Mesothelial cell of epicardium (in vitro differentiated cells): ENCODE results near the gene RBM27. TPM values are rescaled to one million over a fixed set of nuclear protein-coding genes. Genes with fewer than 3 reads are reported as not detected.

Experiments
- DNase-seq, 2 experiments: peaks; one replicate each; pipeline ENCODE4 v3.0.0; 2021; ENCODE audit warnings: low spot score in 2 of 2; ENCODE audit not compliant: unreplicated experiment in 2 of 2
- H3K27ac Mint-ChIP-seq: 2 replicates; pipeline ENCODE4 v1.8.0; 2021; ENCODE audit warnings: mixed read lengths
- H3K27me3 Mint-ChIP-seq: 2 replicates; pipeline ENCODE4 v1.8.0; 2021; ENCODE audit warnings: low read depth, mixed read lengths
- H3K36me3 Mint-ChIP-seq: 2 replicates; pipeline ENCODE4 v1.8.0; 2021; ENCODE audit warnings: mixed read lengths
- H3K4me1 Mint-ChIP-seq: 2 replicates; pipeline ENCODE4 v1.8.0; 2021; ENCODE audit warnings: mixed read lengths
- H3K4me3 Mint-ChIP-seq: 2 replicates; pipeline ENCODE4 v1.8.0; 2021; ENCODE audit warnings: mild to moderate bottlenecking, moderate library complexity, mixed read lengths
- H3K9me3 Mint-ChIP-seq: 2 replicates; pipeline ENCODE4 v1.8.0; 2021; ENCODE audit warnings: mixed read lengths
- CTCF ChIP-seq: fragments of 200-600 bp; sonication (generic); IDR thresholded peaks from one replicate; pipeline ENCODE4 v1.5.0; 2021; ENCODE audit warnings: antibody characterized with exemption; ENCODE audit not compliant: unreplicated experiment
- total RNA-seq: library from RNA; stranded (reverse); gene quantifications from 3 replicates; pipeline ENCODE4 v1.2.1, GENCODE V29; 2021

The RBM27 gene
- total RNA-seq, 1 donor from 2014 or later = 23.1 TPM

GRCh38 chr5:146243247-146243646 is 39.8 kb downstream of the RBM27 start:
- peaks cover 24% of the 10 kb centered on the region for H3K36me3 Mint-ChIP-seq
- no peaks in the 10 kb centered on the region for H3K4me1 Mint-ChIP-seq
- no peak for DNase-seq
- no peak overlapping the region for H3K4me3 Mint-ChIP-seq
- no peaks in the 10 kb centered on the region for H3K27me3 Mint-ChIP-seq
- no peak for TF ChIP-seq CTCF
- no peaks in the 10 kb centered on the region for H3K9me3 Mint-ChIP-seq
- H3K27ac Mint-ChIP-seq = no peak overlapping the region

GRCh38 chr5:146248561-146248960 is 45.2 kb downstream of the RBM27 start:
- no peak overlapping the region for H3K27ac Mint-ChIP-seq
- no peaks in the 10 kb centered on the region for H3K27me3 Mint-ChIP-seq
- no peaks in the 10 kb centered on the region for H3K9me3 Mint-ChIP-seq
- H3K4me1 Mint-ChIP-seq = no peaks in the 10 kb centered on the region
- no peak for DNase-seq
- H3K4me3 Mint-ChIP-seq = no peak overlapping the region
- no peak for TF ChIP-seq CTCF
- H3K36me3 Mint-ChIP-seq = peaks cover 19% of the 10 kb centered on the region

- Mint-ChIP-seq H3K27ac (no peak overlapping the region), H3K27me3 (no peaks in the 10 kb centered on the region), H3K9me3 (no peaks in the 10 kb centered on the region), H3K36me3 (peaks cover 15% of the 10 kb centered on the region), H3K4me3 (no peak overlapping the region), H3K4me1 (no peaks in the 10 kb centered on the region)
- DNase-seq = no peak
- no peak for TF ChIP-seq CTCF
Measured at GRCh38 chr5:146249801-146250200, 46.4 kb downstream of the RBM27 start.

Other genes starting within 250 kb of the RBM27 start
- gene PLAC8L1, start 98.0 kb upstream of the RBM27 start, total RNA-seq = 2.3 to 4.2 TPM (median 2.6 TPM) in 3 replicates
- gene LARS1, start 21.0 kb upstream of the RBM27 start, total RNA-seq = 154 to 164 TPM (median 158 TPM) in 3 replicates
- gene POU4F3, start 135.2 kb downstream of the RBM27 start, total RNA-seq = 0.09 to 0.25 TPM (median 0.13 TPM) in 3 replicates
- gene TCERG1, start 243.7 kb downstream of the RBM27 start, total RNA-seq = 156 to 157 TPM (median 156 TPM) in 3 replicates